ENCODE data around the gene NCLN. TPM values are rescaled to one million over a fixed set of nuclear protein-coding genes. Genes with fewer than 3 reads are reported as not detected.
A peak's percentile ranks its signal among the peaks of the same experiment; 100 is the strongest.
"Not testable (repeated sequence)": the region's sequence is repeated elsewhere in the genome, so short reads cannot be mapped to it uniquely, and the experiment has no call there.

The NCLN gene
- polyA plus RNA-seq, 3 donors from 2014 or later = 22.8 to 58.8 (median 55.2) TPM

DNA sequence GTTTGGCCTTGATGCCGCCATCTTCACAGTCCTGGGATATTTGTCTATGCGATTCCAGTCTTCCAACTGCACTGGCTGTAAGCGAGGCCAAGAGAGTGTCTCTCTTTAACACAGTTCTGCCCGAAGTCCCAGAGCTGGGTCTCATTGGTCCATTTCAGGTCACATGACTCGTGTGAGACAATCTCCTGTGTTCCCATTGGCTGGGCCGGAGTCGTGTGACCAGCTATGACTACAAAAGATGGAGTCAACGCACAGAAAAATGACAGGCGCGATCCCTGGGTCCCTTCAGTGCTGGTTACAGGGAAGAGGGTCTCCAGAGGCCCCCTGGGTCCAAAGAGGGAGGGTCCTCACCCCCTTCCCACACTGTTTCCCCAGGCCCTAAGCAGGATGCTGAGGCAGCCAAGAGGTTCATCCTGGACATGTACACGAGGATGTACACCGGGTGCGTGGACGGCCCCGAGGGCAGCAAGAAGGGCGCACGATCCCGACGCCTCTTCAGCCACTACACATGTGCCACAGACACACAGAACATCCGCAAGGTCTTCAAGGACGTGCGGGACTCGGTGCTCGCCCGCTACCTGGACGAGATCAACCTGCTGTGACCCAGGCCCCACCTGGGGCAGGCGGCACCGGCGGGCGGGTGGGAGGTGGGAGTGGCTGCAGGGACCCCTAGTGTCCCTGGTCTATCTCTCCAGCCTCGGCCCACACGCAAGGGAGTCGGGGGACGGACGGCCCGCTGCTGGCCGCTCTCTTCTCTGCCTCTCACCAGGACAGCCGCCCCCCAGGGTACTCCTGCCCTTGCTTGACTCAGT is 23.1 kb upstream of the NCLN start:
- peaks cover 0 to 6% (median under 1%) of the 10 kb centered on the region in 6 donors for H3K9me3 Mint-ChIP-seq
- H3K36me3 Mint-ChIP-seq = no peaks in the 10 kb centered on the region
- no peak for DNase-seq
- no peak overlapping the region for H3K4me3 Mint-ChIP-seq
- no peak overlapping the region for H3K27ac Mint-ChIP-seq
- peaks cover 18 to 26% of the 10 kb centered on the region in 2 donors for H3K4me1 Mint-ChIP-seq
- peaks cover 1 to 6% (median 2%) of the 10 kb centered on the region in 3 donors for H3K27me3 Mint-ChIP-seq (ENCODE audit: low read depth in 3 of 3)

DNA sequence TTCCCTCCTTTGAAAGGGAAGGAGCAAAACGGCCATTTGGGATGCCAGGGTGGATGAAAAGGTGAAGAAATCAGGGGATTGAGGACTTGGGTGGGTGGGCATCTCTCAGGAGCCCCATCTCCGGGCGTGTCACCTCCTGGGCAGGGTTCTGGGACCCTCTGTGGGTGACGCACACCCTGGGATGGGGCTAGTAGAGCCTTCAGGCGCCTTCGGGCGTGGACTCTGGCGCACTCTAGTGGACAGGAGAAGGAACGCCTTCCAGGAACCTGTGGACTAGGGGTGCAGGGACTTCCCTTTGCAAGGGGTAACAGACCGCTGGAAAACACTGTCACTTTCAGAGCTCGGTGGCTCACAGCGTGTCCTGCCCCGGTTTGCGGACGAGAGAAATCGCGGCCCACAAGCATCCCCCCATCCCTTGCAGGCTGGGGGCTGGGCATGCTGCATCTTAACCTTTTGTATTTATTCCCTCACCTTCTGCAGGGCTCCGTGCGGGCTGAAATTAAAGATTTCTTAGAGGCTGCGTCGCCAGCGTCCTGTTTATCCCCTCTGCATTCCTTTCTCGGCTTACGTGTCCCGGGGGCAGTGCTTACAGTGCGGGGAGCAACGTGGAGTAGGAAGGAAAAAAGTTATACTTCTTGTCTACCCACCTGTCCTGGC is 22.4 kb upstream of the NCLN start:
- peaks cover 1 to 6% (median 2%) of the 10 kb centered on the region in 3 donors for H3K27me3 Mint-ChIP-seq (ENCODE audit: low read depth in 3 of 3)
- peak; percentile 55 to 68 (median 63) for DNase-seq
- H3K27ac Mint-ChIP-seq = peak overlapping the region in 5 of 6 donors; percentile 7 to 70 (median 34)
- peaks cover 0 to 6% (median under 1%) of the 10 kb centered on the region in 6 donors for H3K9me3 Mint-ChIP-seq
- H3K4me3 Mint-ChIP-seq = peak overlapping the region in 1 of 5 donors; percentile 9
- H3K36me3 Mint-ChIP-seq = no peaks in the 10 kb centered on the region
- peaks cover 18 to 26% of the 10 kb centered on the region in 2 donors for H3K4me1 Mint-ChIP-seq

DNA sequence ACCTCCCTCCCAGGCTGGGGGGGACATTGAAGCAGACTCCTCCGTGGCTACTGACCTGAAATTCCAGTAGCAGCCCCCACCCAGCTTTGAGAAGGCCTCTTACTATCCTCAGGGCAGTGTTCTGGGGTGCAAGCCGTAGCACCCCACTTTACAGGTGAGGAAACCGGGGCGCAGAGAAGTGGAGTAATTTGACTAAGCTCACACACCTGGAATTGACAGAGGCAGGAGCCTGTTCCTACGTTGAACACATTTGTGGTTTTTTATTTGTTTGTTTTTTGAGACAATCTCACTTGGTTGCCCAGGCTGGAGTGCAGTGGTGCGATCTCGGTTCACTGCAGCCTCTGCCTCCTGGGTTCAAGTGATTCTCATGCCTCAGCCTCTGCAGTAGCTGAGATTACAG is 21.8 kb upstream of the NCLN start:
- Mint-ChIP-seq H3K4me3 (no peak overlapping the region), H3K27ac (peak overlapping the region in 2 of 6 donors; percentile 34 to 35), H3K36me3 (no peaks in the 10 kb centered on the region)

DNA sequence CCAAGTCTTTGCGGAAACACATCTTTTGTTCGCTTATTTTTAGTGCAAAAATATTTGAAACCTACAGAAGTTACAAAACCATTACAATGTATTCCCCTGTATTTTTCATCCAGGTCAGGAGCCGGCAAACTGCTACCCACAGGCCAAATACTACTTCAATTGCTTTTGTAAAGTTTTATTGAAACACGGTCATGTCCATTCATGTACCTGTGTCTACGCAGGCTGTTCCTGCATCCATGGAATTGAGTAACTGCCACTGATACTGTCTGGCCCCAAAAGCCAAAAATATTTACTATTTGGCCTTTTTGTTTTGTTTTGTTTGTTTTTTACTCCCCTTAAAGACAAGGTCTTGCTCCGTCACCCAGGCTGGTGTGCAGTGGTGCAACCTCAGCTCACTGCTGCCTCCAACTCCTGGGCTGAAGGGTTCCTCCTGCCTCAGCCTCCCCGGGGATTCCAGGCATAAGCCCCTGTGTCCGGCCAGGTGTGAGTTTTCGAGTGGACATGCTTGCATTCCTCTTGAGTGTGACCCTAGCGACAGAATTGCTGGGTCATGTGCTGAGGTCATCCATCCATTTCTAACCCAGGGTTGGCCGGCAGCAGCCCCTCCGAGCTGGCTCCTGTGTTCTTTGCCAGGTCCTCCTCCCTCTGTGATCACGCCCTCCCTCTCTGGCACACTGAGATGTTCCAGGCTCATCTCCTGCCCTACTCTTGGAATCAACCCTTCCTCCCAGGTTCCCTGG is 18.0 kb upstream of the NCLN start:
- Mint-ChIP-seq H3K9me3 (peaks cover 0 to 6% (median under 1%) of the 10 kb centered on the region in 6 donors), H3K4me1 (peaks cover 18 to 26% of the 10 kb centered on the region in 2 donors)

More for the DNA sequence above, 21.8 kb upstream of the NCLN start:
- Mint-ChIP-seq H3K4me1 (peaks cover 18 to 26% of the 10 kb centered on the region in 2 donors), H3K27me3 (ENCODE audit: low read depth in 3 of 3) (peaks cover 0 to 6% (median 0%) of the 10 kb centered on the region in 3 donors), H3K9me3 (peaks cover 0 to 6% (median under 1%) of the 10 kb centered on the region in 6 donors)
- DNase-seq = no peak

DNA sequence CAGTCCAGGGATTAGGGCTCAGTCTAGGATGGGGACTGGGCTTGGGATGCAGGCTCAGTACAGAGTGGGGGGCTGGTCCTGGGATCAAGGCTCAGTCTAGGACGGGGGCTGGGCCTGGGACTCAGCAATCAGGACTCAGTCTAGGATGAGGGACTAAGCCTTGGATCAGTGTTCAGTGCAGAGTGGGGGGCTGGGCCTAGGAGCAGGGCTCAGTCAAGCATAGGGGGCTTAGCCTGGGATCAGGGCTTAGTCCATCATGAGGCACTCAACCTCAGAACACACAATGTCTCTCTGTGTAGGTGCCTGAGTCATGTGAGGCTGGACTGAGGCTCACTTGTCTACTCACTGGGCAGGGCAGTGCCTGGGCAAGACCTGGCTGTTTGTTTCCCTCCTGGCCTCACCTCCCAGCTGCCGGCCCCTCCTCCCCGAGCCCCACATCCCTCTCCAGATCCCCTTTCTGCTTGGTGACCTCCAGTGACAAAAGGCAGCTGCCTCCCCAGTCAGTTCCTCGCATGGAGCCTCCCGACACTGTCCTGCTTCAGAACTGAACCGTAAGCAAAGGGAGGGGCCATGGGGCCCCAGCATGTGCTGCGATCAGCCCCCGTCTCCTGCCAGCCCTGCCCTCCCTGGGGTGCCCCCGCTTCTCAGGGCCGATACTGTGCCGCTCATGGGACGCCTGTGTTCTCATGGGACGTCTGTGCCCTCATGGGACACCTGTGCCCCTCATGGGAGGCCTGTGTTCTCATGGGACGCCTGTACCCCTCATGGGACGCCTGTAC is 13.6 kb upstream of the NCLN start:
- no peak for DNase-seq
- Mint-ChIP-seq H3K9me3 (no peaks in the 10 kb centered on the region), H3K27me3 (ENCODE audit: low read depth in 3 of 3) (peaks cover 3 to 5% (median 4%) of the 10 kb centered on the region in 3 donors), H3K36me3 (no peaks in the 10 kb centered on the region), H3K27ac (peak overlapping the region in 2 of 6 donors; percentile 40 to 45), H3K4me1 (peaks cover 15 to 17% of the 10 kb centered on the region in 2 donors), H3K4me3 (no peak overlapping the region)

More for the DNA sequence above, 18.0 kb upstream of the NCLN start:
- no peak for DNase-seq
- Mint-ChIP-seq H3K36me3 (no peaks in the 10 kb centered on the region), H3K4me3 (no peak overlapping the region), H3K27ac (no peak overlapping the region), H3K27me3 (ENCODE audit: low read depth in 3 of 3) (peaks cover 0 to 6% (median 0%) of the 10 kb centered on the region in 3 donors)

DNA sequence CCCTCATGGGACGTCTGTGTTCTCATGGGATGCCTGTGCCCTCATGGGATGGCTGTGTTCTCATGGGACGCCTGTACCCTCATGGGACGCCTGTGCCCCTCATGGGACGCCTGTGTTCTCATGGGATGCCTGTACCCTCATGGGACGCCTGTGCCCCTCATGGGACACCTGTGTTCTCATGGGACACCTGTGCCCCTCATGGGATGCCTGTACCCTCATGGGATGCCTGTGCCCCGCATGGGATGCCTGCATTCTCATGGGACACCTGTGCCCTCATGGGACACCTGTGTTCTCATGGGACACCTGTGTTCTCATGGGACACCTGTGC is 13.1 kb upstream of the NCLN start:
- H3K9me3 Mint-ChIP-seq; H3K27me3 Mint-ChIP-seq (ENCODE audit: low read depth in 3 of 3); H3K4me3 Mint-ChIP-seq; H3K27ac Mint-ChIP-seq; DNase-seq; H3K36me3 Mint-ChIP-seq: not testable (repeated sequence)
- peaks cover 18 to 19% of the 10 kb centered on the region in 2 donors for H3K4me1 Mint-ChIP-seq

DNA sequence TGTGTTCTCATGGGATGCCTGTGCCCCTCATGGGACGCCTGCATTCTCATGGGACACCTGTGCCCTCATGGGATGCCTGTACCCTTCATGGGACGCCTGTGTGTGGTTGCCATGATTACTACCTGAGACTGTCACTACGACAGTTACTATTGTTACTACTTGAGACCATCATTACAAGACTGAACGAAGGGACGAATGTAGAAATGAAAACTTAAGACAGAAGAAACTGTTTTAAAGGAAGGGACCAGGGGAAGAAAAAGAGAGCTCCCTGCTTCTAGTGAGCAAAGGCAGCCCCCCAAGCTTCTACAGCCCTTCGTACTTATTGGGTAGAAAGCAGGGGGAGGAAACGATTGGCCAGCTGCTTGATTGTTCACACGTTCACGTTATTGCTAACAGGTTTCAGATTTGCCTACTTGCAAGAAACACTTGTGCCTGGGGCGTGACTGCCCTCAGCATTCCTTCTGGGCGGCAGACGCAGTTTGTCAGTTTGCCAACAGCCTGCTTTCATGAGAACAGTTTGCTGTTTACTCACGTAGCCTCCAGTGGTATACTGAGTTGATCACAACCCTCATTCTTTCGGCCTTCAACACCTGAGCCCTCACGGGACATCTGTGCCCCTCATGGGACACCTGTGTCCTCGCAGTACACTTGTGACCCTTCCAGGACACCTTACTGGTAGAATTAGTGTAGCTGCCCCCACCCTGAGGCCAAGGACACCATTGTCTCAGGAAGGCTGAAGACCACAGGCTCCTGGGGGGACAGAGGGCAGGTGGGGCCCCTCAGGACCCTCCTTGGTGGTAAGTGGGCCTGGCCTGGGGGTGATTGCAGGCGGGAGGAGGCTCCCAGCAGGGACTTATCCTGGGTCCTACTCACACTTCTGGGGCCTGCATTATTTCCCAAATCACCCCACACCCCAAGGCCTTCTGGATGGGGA is 9.7 kb upstream of the NCLN start:
- Mint-ChIP-seq H3K36me3 (peaks cover 4 to 8% (median 7%) of the 10 kb centered on the region in 3 donors), H3K4me3 (peak overlapping the region; percentile 82 to 84 (median 83)), H3K9me3 (no peaks in the 10 kb centered on the region), H3K27me3 (ENCODE audit: low read depth in 3 of 3) (peaks cover 18 to 20% (median 18%) of the 10 kb centered on the region in 3 donors), H3K27ac (peak overlapping the region; percentile 93 to 98 (median 97)), H3K4me1 (peaks cover 30 to 32% of the 10 kb centered on the region in 2 donors)
- peak; percentile 25 to 59 (median 43) for DNase-seq

DNA sequence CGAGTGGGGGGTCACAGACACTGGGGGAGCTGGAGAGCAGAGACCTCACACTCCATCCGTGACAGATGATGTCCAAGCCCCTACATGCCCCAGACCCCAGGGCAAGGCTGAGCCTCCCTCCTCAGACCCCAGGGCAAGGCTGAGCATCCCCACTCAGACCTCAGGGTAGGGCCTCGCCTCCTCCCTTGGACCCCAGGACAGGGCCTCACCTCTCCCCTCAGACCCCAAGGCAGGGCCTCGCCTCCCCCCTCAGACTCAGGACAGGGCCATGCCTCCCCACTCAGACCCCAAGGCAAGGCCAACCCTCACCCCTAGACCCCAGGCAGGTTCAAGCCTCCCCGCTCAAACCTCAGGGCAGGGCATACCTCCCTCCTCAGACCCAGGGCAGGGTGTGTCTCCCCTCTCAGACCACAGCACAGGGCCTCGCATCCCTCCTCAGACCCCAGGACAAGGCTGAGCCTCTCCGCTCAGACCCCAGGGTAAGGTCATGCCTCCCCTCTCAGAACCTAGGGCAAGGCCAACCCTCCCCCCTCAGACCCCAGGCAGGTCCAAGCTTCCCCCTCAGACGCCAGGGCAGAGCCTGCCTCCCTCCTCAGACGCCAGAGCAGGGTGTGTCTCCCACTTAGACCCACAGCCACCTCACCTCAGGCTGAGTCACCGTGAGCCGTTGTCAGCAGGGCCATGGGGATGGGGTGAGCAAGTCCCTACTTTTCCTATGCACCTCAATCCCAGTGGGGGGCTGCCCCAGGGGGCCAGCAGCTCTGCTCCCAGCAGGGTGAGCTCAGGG is 8.8 kb upstream of the NCLN start:
- H3K27me3 Mint-ChIP-seq (ENCODE audit: low read depth in 3 of 3) = peaks cover 18 to 20% (median 19%) of the 10 kb centered on the region in 3 donors
- peak overlapping the region; percentile 93 to 98 (median 97) for H3K27ac Mint-ChIP-seq
- no peaks in the 10 kb centered on the region for H3K9me3 Mint-ChIP-seq

DNA sequence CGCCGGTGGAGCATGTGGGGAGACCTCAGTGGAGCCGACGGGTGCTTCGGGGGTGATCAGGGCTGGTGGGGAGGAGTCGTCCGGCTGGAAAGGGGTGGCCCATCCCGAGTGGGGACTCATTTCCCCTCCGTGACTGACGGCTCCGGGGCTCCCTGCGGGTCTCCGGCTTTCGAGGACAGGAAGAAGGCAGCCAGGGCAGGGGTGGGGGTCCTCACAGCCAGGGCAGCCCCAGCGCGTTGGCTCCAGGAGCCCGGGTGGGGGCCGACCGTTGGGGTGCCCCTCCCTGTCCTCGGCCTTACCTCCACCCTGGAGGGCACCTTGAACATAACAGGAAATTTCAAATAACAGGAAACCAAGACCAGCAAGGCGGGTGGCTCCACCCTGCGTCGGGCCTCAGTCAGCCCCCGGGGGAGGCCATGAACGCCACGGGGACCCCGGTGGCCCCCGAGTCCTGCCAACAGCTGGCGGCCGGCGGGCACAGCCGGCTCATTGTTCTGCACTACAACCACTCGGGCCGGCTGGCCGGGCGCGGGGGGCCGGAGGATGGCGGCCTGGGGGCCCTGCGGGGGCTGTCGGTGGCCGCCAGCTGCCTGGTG is 7.3 kb upstream of the NCLN start, which contains the start of gene S1PR4:
TSS of gene S1PR4 (plus strand) at position 393 of the 596 bp plus-strand sequence. CDS start at position 417, 24 bp downstream.
- Mint-ChIP-seq H3K27ac (peak within 1 kb of the TSS; percentile 89 to 98 (median 96)), H3K36me3 (peaks cover 4 to 8% (median 7%) of the 10 kb centered on the region in 3 donors), H3K4me3 (peak within 1 kb of the TSS; percentile 98 to 100 (median 100)), H3K9me3 (no peaks in the 10 kb centered on the region), H3K4me1 (peaks cover 37 to 46% of the 10 kb centered on the region in 2 donors), H3K27me3 (ENCODE audit: low read depth in 3 of 3) (peaks cover 18 to 20% (median 19%) of the 10 kb centered on the region in 3 donors)
- DNase-seq = peak; percentile 75 to 80 (median 79)

More for the DNA sequence above, 8.8 kb upstream of the NCLN start:
- Mint-ChIP-seq H3K4me3 (peak overlapping the region; percentile 82 to 84 (median 83)), H3K36me3 (peaks cover 4 to 8% (median 7%) of the 10 kb centered on the region in 3 donors), H3K4me1 (peaks cover 31 to 36% of the 10 kb centered on the region in 2 donors)
- DNase-seq = peak; percentile 58 to 72 (median 70)

DNA sequence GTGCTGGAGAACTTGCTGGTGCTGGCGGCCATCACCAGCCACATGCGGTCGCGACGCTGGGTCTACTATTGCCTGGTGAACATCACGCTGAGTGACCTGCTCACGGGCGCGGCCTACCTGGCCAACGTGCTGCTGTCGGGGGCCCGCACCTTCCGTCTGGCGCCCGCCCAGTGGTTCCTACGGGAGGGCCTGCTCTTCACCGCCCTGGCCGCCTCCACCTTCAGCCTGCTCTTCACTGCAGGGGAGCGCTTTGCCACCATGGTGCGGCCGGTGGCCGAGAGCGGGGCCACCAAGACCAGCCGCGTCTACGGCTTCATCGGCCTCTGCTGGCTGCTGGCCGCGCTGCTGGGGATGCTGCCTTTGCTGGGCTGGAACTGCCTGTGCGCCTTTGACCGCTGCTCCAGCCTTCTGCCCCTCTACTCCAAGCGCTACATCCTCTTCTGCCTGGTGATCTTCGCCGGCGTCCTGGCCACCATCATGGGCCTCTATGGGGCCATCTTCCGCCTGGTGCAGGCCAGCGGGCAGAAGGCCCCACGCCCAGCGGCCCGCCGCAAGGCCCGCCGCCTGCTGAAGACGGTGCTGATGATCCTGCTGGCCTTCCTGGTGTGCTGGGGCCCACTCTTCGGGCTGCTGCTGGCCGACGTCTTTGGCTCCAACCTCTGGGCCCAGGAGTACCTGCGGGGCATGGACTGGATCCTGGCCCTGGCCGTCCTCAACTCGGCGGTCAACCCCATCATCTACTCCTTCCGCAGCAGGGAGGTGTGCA is 6.6 kb upstream of the NCLN start:
- Mint-ChIP-seq H3K4me1 (peaks cover 42 to 53% of the 10 kb centered on the region in 2 donors), H3K4me3 (peak overlapping the region; percentile 98 to 100 (median 100)), H3K27ac (peak overlapping the region; percentile 89 to 98 (median 96)), H3K36me3 (peaks cover 8 to 11% (median 8%) of the 10 kb centered on the region in 3 donors), H3K9me3 (no peaks in the 10 kb centered on the region), H3K27me3 (ENCODE audit: low read depth in 3 of 3) (peaks cover 19 to 21% (median 20%) of the 10 kb centered on the region in 3 donors)
- DNase-seq = peak in 1 of 3 donors; percentile 38

All from immature natural killer cell (primary cell).